Activated naive CD8-positive, alpha-beta T cell treated with anti-CD3 and anti-CD28 coated beads for 36 hours (primary cell): ENCODE data around the gene CNTN3. TPM values are rescaled to one million over a fixed set of nuclear protein-coding genes. Genes with fewer than 3 reads are reported as not detected.

Source experiments
- DNase-seq: peaks from one replicate; pipeline ENCODE4 v3.0.0; 2021
- H3K27ac Mint-ChIP-seq: one replicate; pipeline ENCODE4 v1.8.0; 2022; ENCODE audit warnings: mild to moderate bottlenecking, moderate library complexity, mixed read lengths
- H3K27me3 Mint-ChIP-seq: one replicate; pipeline ENCODE4 v1.8.0; 2022; ENCODE audit warnings: mild to moderate bottlenecking, mixed read lengths
- H3K36me3 Mint-ChIP-seq: one replicate; pipeline ENCODE4 v1.8.0; 2021; ENCODE audit warnings: mild to moderate bottlenecking, mixed read lengths
- H3K4me1 Mint-ChIP-seq: one replicate; pipeline ENCODE4 v1.8.0; 2021; ENCODE audit warnings: mixed read lengths
- H3K4me3 Mint-ChIP-seq: one replicate; pipeline ENCODE4 v1.8.0; 2022; ENCODE audit warnings: mild to moderate bottlenecking, moderate library complexity, mixed read lengths
- H3K9me3 Mint-ChIP-seq: one replicate; pipeline ENCODE4 v1.8.0; 2022; ENCODE audit warnings: mixed read lengths
- total RNA-seq, 2 experiments: library from RNA; stranded (reverse); gene quantifications; one replicate each; pipeline ENCODE4 v1.2.3, GENCODE V29; 2021

Gene CNTN3
- not detected for total RNA-seq

DNA sequence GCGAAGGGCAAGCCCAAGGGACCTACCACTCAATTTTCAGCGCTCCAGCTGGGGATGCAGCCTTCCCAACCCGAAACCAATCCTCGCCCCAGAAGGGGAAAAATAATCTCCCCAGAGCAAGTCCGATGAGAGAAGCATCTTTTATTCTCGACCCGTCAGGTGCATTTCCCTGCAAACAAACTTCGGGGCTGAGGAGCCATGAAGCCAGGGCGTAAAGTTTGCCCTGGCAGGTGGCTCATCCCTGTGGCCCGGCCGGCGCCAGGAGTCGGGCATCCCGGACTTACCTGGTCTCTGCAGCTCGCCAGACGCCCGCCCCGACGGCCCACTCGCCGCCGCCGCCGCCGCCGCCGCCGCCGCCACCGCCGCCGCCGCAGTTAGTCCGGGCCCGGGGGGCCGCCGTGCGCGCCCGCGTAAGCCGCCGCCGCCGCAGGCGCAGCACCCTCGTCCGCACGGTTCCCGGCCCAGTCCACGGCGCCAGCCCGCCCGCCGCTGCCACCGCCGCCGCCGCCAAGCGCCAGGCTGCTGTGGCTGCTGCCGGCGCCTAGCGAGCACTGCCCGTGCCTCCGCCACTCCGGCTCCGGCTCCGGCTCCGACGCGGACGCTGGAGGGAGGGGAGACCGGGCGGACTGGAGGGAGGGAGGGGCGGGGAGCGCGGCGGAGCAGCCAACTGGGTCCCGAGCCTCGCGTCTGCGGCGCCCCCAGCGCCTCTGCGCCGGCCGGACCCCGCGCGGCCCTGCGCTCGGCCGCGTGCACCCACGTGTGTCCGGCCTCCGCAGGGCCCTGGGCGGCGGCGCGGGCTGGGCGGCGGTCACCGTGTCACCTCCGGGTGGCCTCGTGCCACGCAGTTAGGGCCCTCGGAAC is at the start of gene CNTN3:
TSS of gene CNTN3 (minus strand) at position 553 of the 861 bp plus-strand sequence. CDS start 93,547 bp downstream, outside the sequence.
- Mint-ChIP-seq H3K4me1 (no peaks in the 10 kb centered on the region), H3K4me3 (no peak within 1 kb of the TSS), H3K27me3 (peaks cover 37% of the 10 kb centered on the region), H3K36me3 (no peaks in the 10 kb centered on the region), H3K27ac (no peak within 1 kb of the TSS), H3K9me3 (peaks cover 2% of the 10 kb centered on the region)
- no peak for DNase-seq

GRCh38 chr3:74663178-74663577 is 48.7 kb upstream of the CNTN3 start:
- Mint-ChIP-seq H3K9me3 (peaks cover 18% of the 10 kb centered on the region), H3K4me3 (no peak overlapping the region), H3K4me1 (no peaks in the 10 kb centered on the region), H3K27ac (no peak overlapping the region), H3K36me3 (no peaks in the 10 kb centered on the region), H3K27me3 (no peaks in the 10 kb centered on the region)
- no peak for DNase-seq

- no peaks in the 10 kb centered on the region for H3K27me3 Mint-ChIP-seq
- peaks cover 10% of the 10 kb centered on the region for H3K9me3 Mint-ChIP-seq
- DNase-seq: no peak
- H3K4me1 Mint-ChIP-seq: no peaks in the 10 kb centered on the region
- H3K4me3 Mint-ChIP-seq: no peak overlapping the region
- H3K36me3 Mint-ChIP-seq: no peaks in the 10 kb centered on the region
- H3K27ac Mint-ChIP-seq: no peak overlapping the region
Observed at GRCh38 chr3:74661672-74662071, 47.2 kb upstream of the CNTN3 start.

GRCh38 chr3:74651885-74652284 is 37.4 kb upstream of the CNTN3 start:
- no peak overlapping the region for H3K4me3 Mint-ChIP-seq
- H3K4me1 Mint-ChIP-seq: no peaks in the 10 kb centered on the region
- DNase-seq: no peak
- H3K9me3 Mint-ChIP-seq: peaks cover 7% of the 10 kb centered on the region
- no peaks in the 10 kb centered on the region for H3K27me3 Mint-ChIP-seq
- H3K27ac Mint-ChIP-seq: no peak overlapping the region
- no peaks in the 10 kb centered on the region for H3K36me3 Mint-ChIP-seq

DNA sequence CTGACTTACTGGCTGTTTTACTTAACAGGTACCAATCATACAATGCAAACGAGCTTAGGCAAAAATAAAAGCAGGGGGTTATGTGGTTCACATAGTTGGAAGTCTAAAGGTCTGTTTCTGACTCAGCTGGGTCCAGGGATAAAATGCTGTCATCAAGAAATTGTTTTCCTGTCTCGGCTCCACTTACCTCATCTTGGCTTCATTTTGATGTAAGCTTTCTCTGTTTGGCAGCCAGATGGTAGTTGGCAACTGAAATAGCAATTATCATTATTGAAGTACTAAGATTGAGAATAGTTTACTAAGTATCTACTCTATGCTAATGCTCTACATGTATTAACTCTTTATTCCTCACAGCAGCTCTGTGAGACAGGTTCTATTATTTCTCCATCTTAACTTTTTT is 36.8 kb upstream of the CNTN3 start:
- no peak for DNase-seq
- H3K9me3 Mint-ChIP-seq: peaks cover 7% of the 10 kb centered on the region
- H3K4me3 Mint-ChIP-seq: no peak overlapping the region
- no peaks in the 10 kb centered on the region for H3K27me3 Mint-ChIP-seq
- no peaks in the 10 kb centered on the region for H3K4me1 Mint-ChIP-seq
- H3K36me3 Mint-ChIP-seq: no peaks in the 10 kb centered on the region
- no peak overlapping the region for H3K27ac Mint-ChIP-seq

DNA sequence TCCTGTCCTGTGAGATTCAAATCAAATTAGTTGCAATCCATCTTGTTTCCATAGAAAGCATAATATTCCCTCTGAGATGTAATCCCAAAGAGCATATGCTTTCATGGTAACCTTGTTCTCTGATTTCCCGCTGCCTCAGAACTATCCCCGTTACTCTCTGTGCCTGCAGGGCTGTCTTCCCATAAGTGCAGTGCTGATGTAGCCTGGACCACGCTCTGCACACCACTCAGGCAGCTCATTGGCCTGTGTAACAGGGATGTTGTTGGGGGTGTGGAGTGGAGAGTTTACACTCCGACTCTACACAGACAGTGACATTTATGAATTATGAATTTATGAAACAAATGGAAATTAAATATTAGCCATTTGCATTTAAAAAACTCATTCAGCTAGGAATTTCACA is 33.6 kb upstream of the CNTN3 start:
- Mint-ChIP-seq H3K27ac (no peak overlapping the region), H3K27me3 (no peaks in the 10 kb centered on the region), H3K4me3 (no peak overlapping the region), H3K4me1 (no peaks in the 10 kb centered on the region), H3K36me3 (no peaks in the 10 kb centered on the region), H3K9me3 (peaks cover 6% of the 10 kb centered on the region)
- no peak for DNase-seq

DNA sequence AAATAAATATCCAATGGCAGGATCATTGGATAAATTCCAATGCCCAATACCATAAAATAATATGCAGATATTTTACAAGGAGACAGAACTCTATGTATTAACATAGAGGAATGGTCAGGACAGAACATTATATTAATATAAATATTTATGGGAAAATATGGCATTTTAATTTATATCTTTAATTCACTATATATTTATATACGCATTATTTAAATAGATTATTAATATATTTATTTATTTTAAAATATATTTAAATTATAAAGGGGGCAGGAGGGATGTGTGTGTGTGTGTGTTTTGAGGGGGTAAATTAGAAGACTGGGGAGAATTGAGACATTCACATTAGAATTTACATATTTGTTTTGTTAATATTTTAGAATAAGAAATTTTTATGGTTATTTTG is 31.6 kb upstream of the CNTN3 start:
- no peaks in the 10 kb centered on the region for H3K36me3 Mint-ChIP-seq
- no peaks in the 10 kb centered on the region for H3K4me1 Mint-ChIP-seq
- no peak for DNase-seq
- H3K9me3 Mint-ChIP-seq: peaks cover 3% of the 10 kb centered on the region
- H3K27ac Mint-ChIP-seq: no peak overlapping the region
- H3K27me3 Mint-ChIP-seq: no peaks in the 10 kb centered on the region
- H3K4me3 Mint-ChIP-seq: no peak overlapping the region

- Mint-ChIP-seq H3K36me3 (no peaks in the 10 kb centered on the region), H3K4me1 (no peaks in the 10 kb centered on the region), H3K9me3 (peaks cover 2% of the 10 kb centered on the region), H3K27ac (no peak overlapping the region), H3K27me3 (no peaks in the 10 kb centered on the region), H3K4me3 (no peak overlapping the region)
- no peak for DNase-seq
Observed at GRCh38 chr3:74643636-74644035, 29.2 kb upstream of the CNTN3 start.

DNA sequence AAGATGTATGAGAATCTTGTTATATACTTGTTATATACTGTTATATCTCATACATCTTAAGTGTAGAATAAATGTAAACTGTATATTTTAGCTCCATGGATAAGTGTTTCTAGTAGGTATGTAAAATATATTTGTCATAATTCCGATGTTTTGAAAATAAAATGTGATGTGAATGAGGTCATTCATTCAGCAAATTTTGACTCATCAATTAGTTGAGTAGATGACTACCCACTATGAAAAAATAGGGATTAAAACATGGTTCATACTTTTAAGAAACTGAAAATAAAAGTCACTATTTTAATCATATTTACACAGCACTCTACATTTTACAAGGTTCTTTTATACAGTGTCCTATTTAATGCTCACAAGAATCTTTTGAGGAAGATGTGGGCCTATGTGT is 28.4 kb upstream of the CNTN3 start:
- peaks cover 3% of the 10 kb centered on the region for H3K9me3 Mint-ChIP-seq
- no peaks in the 10 kb centered on the region for H3K36me3 Mint-ChIP-seq
- H3K27ac Mint-ChIP-seq: no peak overlapping the region
- no peak overlapping the region for H3K4me3 Mint-ChIP-seq
- no peak for DNase-seq
- no peaks in the 10 kb centered on the region for H3K27me3 Mint-ChIP-seq
- no peaks in the 10 kb centered on the region for H3K4me1 Mint-ChIP-seq

GRCh38 chr3:74640211-74640610 is 25.8 kb upstream of the CNTN3 start:
- Mint-ChIP-seq H3K4me1 (no peaks in the 10 kb centered on the region), H3K9me3 (peaks cover 3% of the 10 kb centered on the region), H3K27me3 (no peaks in the 10 kb centered on the region), H3K27ac (no peak overlapping the region), H3K36me3 (no peaks in the 10 kb centered on the region), H3K4me3 (no peak overlapping the region)
- DNase-seq: no peak

DNA sequence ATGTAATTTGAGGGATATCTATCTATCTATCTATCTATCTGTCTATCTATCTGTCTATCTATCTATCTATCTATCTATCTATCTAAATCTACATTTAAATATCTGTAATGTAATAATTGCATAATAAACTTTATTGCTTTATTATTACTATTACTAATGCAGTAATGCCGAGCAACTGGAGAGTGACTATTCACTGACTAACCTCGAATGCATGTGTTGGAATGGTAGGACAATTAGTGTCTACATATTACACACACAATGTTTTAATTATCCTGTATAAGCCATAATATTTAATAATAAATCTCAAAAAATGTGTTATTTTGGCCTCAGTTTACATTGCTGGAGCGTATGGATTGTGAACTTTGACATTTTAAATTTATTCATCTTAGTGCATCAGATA is 25.2 kb upstream of the CNTN3 start:
- Mint-ChIP-seq H3K4me3 (no peak overlapping the region), H3K27ac (no peak overlapping the region), H3K9me3 (peaks cover 3% of the 10 kb centered on the region), H3K36me3 (no peaks in the 10 kb centered on the region), H3K4me1 (no peaks in the 10 kb centered on the region), H3K27me3 (no peaks in the 10 kb centered on the region)
- DNase-seq: no peak

DNA sequence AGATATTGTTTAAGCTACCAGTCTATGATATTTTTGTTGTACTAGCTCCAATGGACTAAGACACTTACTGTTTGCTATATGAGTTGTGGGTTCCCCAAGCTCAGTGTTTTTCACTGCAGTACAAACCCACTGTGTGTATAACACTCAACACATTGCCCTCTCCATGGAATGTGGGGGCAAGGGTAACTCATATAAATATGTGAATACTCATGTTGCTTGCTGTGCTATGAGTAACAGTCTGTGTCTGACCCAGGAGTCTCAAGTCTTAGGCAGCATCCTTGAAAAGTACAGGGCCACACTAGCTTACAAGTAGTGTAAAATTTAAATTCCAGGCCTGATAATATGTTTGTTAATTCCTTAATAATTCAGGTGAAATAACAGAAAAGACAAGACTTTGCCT is 22.5 kb upstream of the CNTN3 start:
- no peak overlapping the region for H3K4me3 Mint-ChIP-seq
- peaks cover 3% of the 10 kb centered on the region for H3K9me3 Mint-ChIP-seq

GRCh38 chr3:74633021-74633420 is 18.6 kb upstream of the CNTN3 start:
- Mint-ChIP-seq H3K27me3 (no peaks in the 10 kb centered on the region), H3K4me1 (no peaks in the 10 kb centered on the region), H3K4me3 (no peak overlapping the region)

More for the DNA sequence above, 22.5 kb upstream of the CNTN3 start:
- Mint-ChIP-seq H3K36me3 (no peaks in the 10 kb centered on the region), H3K27me3 (no peaks in the 10 kb centered on the region), H3K4me1 (no peaks in the 10 kb centered on the region), H3K27ac (no peak overlapping the region)
- DNase-seq: no peak

DNA sequence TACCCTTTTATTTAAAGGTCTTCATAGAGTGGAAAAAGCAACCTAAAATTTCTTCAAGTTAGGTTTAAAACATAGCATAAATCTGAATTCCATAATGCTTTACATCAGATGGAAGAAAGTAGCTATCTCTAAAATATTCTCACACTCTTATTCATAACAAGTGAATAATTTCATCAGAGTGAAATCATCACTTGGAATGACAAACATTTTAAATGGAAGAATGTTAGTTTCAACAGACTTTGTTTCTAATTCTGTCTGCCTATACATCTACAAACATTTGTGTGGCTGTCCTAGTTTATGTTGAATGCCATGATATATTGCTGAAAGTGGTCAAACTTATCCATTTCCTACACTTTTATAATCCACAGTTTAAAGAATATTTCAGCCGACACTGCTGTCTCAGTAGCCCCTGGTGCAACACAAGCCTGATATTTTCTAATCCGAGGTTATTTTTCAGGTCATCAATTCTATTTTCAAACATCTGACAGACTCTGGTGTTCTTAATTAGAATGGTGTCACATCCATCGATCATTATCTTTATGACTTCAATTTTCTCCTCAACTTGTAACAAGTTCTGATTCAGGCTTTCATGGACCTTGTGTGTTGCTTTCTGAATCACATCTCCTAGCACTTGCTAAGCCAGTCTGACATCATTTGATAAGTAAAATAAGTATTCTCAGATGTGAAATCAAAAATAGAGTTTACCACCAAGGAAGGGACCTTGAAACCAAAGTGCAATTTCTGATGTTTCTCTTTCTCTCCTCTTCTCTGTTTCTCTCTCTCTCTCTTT is 17.1 kb upstream of the CNTN3 start:
- Mint-ChIP-seq H3K27ac (no peak overlapping the region), H3K27me3 (no peaks in the 10 kb centered on the region), H3K36me3 (no peaks in the 10 kb centered on the region), H3K4me1 (no peaks in the 10 kb centered on the region), H3K9me3 (peaks cover 5% of the 10 kb centered on the region), H3K4me3 (no peak overlapping the region)
- DNase-seq: no peak

More at GRCh38 chr3:74633021-74633420, 18.6 kb upstream of the CNTN3 start:
- no peak for DNase-seq
- Mint-ChIP-seq H3K36me3 (no peaks in the 10 kb centered on the region), H3K9me3 (no peaks in the 10 kb centered on the region), H3K27ac (no peak overlapping the region)

- peaks cover 5% of the 10 kb centered on the region for H3K9me3 Mint-ChIP-seq
- no peaks in the 10 kb centered on the region for H3K36me3 Mint-ChIP-seq
Observed at GRCh38 chr3:74630602-74631001, 16.1 kb upstream of the CNTN3 start.

More at GRCh38 chr3:74630602-74631001, 16.1 kb upstream of the CNTN3 start:
- Mint-ChIP-seq H3K27ac (no peak overlapping the region), H3K4me3 (no peak overlapping the region), H3K27me3 (no peaks in the 10 kb centered on the region), H3K4me1 (no peaks in the 10 kb centered on the region)
- DNase-seq: no peak
